ENCODE measurements around the gene APBA3. TPM values are rescaled to one million over a fixed set of nuclear protein-coding genes. Genes with fewer than 3 reads are reported as not detected.

Gene APBA3
- total and polyA plus RNA-seq, 11 donors: 8.8 to 28.7 (median 13.8) TPM

DNA sequence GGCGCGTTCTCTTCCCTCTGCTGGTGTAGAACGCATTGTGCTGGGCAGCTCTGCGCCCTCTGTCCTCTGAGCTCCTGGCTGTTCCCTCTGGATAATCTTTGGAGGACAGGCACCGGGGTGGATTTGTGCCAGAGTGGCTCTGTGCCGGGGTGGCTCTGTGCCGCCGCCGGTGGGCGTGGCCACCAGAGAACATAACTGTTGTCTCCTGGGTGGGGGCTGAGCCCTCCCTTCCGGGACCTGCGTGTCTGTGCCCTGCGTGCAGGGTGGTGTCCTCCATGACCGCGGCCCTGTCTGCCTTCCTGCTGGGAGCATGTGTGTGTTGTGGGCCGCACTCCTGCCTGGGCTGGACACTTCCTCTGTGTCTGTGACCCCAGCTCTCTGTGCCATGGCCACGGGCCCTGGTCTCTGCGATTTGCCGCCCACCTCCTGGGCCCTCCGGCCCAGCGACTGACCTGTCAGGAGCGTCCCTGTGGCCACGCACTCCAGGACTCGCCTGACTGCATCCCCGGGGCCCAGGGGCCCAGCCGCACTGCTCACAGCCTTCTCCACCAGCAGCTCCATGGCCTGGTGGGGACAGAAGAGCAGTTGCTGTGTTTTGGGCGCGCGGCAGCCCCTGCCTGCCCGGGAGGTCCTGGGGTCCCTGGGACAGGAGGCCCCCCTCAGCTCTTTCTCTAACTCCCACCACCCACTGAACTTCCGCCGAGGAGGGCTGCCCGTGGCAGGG is 47.1 kb upstream of the APBA3 start:
- H3K4me1 ChIP-seq: peaks cover 0 to 29% (median 10%) of the 10 kb centered on the region in 12 donors
- H3K27ac ChIP-seq: peak overlapping the region in 9 of 12 donors; percentile 5 to 64 (median 26)
- no peaks in the 10 kb centered on the region for H3K9me3 ChIP-seq
- no peak overlapping the region for H3K4me3 ChIP-seq
- peaks cover 0 to 7% (median 0%) of the 10 kb centered on the region in 9 donors for H3K27me3 ChIP-seq
- 75 to 82% (median 80%) methylated on average over 27 to 33 of the region's 33 CpGs for WGBS, 4 donors
- peak in 2 of 5 donors; percentile 68 to 69 for DNase-seq
- TF ChIP-seq POLR2A (IDR thresholded peaks at IDR 0.05): no peak
- TF ChIP-seq, protein P1, sequence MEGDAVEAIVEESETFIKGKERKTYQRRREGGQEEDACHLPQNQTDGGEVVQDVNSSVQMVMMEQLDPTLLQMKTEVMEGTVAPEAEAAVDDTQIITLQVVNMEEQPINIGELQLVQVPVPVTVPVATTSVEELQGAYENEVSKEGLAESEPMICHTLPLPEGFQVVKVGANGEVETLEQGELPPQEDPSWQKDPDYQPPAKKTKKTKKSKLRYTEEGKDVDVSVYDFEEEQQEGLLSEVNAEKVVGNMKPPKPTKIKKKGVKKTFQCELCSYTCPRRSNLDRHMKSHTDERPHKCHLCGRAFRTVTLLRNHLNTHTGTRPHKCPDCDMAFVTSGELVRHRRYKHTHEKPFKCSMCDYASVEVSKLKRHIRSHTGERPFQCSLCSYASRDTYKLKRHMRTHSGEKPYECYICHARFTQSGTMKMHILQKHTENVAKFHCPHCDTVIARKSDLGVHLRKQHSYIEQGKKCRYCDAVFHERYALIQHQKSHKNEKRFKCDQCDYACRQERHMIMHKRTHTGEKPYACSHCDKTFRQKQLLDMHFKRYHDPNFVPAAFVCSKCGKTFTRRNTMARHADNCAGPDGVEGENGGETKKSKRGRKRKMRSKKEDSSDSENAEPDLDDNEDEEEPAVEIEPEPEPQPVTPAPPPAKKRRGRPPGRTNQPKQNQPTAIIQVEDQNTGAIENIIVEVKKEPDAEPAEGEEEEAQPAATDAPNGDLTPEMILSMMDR (IDR thresholded peaks at IDR 0.05): peak in 1 of 12 donors; percentile 7
- peak in 3 of 4 donors; percentile 25 to 57 (median 25) for ATAC-seq
- intact Hi-C loops (cut with DNase I): no loop called here
- H3K36me3 ChIP-seq: no peaks in the 10 kb centered on the region

DNA sequence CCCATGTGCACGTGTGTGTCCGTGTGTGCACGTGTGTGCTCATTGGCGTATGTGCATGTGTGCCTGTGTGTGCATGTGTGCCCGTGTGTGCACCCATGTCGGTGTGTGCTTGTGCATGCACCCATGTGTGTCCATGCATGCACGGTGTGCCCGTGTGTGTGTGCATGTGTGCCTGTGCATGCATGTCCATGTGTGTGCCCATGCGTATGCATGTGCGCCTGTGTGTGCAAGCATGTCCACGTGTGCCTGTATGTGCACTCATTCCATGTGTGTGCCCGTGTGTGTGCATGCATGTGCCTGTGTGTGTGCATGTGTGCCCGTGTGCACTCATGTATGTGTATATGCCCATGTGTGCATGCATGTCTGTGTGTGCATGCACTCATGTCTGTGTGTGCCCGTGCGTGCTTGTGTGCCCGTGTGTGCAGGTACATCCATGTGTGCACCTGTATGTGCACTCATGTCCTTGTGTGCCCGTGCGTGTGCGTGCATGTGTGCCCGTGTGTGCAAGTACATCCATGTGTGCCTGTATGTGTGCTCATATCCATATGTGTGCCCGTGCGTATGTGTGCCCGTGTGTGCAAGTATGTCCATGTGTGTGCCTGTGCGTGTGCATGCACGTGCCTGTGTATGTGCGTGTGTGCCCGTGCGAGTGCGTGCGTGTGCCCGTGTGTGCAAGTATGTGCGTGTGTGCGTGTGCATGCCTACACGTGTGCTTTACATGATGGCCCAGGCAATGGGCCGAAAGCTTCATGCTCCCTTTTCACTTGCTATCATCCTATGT is 46.3 kb upstream of the APBA3 start:
- DNase-seq: no peak
- Histone ChIP-seq H3K9me3 (no peaks in the 10 kb centered on the region), H3K36me3 (no peaks in the 10 kb centered on the region), H3K27ac (peak overlapping the region in 3 of 12 donors; percentile 44 to 64 (median 44)), H3K27me3 (peaks cover 0 to 9% (median 0%) of the 10 kb centered on the region in 9 donors), H3K4me1 (peaks cover 0 to 21% (median 2%) of the 10 kb centered on the region in 12 donors), H3K4me3 (no peak overlapping the region)
- TF ChIP-seq POLR2A (IDR thresholded peaks at IDR 0.05): no peak
- TF ChIP-seq, protein P1 (IDR thresholded peaks at IDR 0.05): no peak
- no peak for ATAC-seq
- intact Hi-C loops (cut with DNase I): no loop called here
- WGBS, 4 donors: 91 to 97% (median 95%) methylated on average over 25 to 35 of the region's 35 CpGs

DNA sequence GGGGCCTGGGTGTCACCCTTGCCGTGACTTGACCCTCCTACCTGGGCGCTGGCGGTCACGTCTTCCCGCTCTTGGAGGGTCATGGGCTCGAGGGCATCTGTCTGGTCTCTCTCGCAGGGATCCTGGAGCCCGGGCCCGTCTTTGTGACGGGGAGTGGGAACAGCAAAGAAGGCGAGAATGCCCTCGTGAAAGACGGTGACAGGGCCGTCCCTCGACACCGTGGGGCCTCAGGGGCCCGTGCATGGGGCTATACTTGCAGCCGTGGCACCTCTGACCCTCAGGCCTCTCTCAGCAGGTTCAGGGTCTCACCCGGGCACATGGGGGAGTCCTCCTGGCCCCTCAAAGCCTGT is 45.6 kb upstream of the APBA3 start:
- intact Hi-C loops (cut with DNase I): no loop called here
- ATAC-seq (no peak), DNase-seq (no peak)
- Histone ChIP-seq H3K36me3 (no peaks in the 10 kb centered on the region), H3K27ac (no peak overlapping the region), H3K27me3 (peaks cover 0 to 13% (median under 1%) of the 10 kb centered on the region in 9 donors), H3K4me3 (no peak overlapping the region), H3K9me3 (no peaks in the 10 kb centered on the region), H3K4me1 (peaks cover 0 to 15% (median 0%) of the 10 kb centered on the region in 12 donors)
- TF ChIP-seq, protein P1 (IDR thresholded peaks at IDR 0.05): no peak
- no peak for TF ChIP-seq POLR2A (IDR thresholded peaks at IDR 0.05)
- WGBS, 4 donors: 79 to 90% (median 83%) methylated on average over 17 to 19 of the region's 19 CpGs

DNA sequence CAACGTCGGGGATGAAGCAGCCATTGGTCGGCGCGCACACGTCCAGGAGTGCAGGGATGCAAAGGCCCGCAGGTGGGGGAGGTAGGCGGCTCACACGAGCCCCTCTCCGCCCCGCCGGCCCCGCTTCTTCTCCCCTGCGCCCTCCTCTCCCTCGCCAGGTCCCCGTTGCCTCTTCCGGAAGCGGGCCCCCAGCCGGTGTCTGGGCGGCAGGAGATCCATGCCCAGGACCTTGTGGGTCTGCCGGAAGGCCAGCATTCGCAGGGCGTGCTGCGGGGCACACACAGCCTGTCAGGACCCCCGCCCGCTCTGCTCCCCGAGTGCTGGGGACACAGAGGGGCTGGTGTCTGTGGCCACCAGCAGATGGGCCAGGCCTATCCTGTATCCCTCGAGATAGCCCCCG is 44.4 kb upstream of the APBA3 start:
- DNase-seq: no peak
- intact Hi-C loops (cut with DNase I): no loop called here
- no peak for TF ChIP-seq POLR2A (IDR thresholded peaks at IDR 0.05)
- TF ChIP-seq, protein P1 (IDR thresholded peaks at IDR 0.05): no peak
- WGBS, 4 donors: 88 to 90% (median 89%) methylated on average over 9 to 29 of the region's 29 CpGs
- H3K9me3 ChIP-seq: no peaks in the 10 kb centered on the region
- no peak for ATAC-seq
- peaks cover 0 to 19% (median 9%) of the 10 kb centered on the region in 12 donors for H3K4me1 ChIP-seq
- H3K36me3 ChIP-seq: no peaks in the 10 kb centered on the region
- no peak overlapping the region for H3K4me3 ChIP-seq
- peaks cover 0 to 26% (median 11%) of the 10 kb centered on the region in 9 donors for H3K27me3 ChIP-seq
- H3K27ac ChIP-seq: no peak overlapping the region

All from heart left ventricle (tissue), 16 donors.